Measurements from ENCODE around the gene PPARA.

Gene PPARA

DNA sequence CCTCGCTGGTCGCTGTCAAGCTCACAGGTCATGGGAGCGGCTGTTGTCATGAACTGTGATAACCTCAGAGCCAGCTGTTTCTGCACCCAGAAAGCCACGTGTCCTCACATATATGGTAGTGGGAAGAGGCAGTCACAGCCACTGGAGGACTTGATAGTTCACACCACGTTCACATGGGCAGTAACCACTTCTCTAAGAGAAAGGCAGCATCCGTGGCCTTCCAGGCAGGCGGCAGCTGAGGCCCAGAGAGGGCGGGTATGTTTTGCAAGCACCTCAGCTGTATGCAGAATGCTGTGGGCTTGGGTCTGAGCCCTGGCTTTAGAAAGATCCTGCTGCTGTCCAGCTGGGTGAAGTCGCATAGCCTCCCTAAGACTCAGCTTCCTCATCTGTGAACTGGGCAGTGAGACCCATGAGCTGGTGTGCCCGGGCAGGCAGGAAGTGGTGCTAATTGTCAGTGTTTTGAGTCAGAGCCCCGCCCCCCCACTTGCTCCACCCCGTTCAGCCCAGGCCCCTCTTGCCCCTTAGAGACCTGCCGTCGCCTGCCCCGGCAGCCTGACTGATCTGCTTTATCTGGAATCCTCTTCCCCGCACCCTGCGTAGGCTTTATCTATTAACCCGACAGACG lies 130.8 kb downstream of the PPARA start:
- DNase-seq = peak; percentile 68 to 69

DNA sequence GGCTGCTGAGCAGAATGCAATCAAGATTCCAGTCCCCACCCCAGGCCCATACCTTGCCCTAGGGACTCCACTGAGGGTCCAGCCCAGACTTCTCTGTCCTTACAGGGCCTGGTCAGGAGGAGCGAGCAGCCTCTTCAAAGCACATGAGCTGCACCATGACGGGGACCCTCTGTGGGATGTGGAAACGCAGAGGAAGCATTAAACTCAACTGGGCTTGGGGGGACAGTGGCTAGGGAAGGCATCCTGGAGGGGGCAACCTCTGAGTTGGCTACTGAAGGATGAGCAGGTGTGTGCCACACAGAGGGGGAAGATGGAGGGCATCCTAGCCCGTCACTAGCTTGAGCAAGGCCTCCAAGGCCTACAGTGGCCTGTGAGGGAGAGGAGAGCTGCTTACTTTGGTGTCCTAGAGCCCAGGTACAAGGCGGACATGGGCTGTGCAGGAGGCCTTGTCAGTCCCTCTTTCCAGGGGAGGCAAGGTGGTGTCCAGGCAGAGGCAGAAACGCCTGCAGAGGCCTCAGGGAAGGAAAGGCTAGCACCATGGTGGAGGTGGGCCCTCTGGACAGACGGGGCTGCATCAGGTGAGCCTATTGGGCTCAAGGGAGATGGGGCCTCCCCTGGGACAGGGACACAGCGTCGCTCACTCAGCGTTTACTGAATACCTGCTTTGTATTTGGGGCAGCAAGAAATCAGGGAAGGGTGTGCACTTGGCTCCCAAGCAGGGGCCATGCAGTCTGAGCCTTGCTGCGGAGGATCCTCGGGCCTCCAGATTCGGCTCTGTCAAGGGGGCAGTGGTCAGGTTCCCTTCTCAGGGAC lies 131.7 kb downstream of the PPARA start:
- DNase-seq = no peak

DNA sequence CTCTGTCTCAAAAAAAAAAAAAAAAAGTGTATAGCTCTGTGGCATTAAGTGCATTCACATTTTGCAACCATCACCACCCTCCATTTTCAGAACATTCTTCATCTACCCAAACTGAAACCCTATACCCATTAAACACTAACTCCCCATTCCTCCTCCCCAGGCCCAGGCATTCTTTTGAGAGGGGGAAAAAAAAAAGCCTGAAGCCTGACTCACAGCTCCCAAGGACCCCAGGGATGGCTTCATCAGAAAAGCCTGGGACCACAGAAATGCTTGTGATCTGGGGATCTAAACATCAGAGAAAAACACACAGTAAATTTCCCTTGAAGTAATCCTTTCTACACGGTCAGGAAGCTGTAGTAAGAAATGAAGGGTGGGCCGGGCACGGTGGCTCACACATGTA lies 135.7 kb downstream of the PPARA start:
- DNase-seq = no peak

DNA sequence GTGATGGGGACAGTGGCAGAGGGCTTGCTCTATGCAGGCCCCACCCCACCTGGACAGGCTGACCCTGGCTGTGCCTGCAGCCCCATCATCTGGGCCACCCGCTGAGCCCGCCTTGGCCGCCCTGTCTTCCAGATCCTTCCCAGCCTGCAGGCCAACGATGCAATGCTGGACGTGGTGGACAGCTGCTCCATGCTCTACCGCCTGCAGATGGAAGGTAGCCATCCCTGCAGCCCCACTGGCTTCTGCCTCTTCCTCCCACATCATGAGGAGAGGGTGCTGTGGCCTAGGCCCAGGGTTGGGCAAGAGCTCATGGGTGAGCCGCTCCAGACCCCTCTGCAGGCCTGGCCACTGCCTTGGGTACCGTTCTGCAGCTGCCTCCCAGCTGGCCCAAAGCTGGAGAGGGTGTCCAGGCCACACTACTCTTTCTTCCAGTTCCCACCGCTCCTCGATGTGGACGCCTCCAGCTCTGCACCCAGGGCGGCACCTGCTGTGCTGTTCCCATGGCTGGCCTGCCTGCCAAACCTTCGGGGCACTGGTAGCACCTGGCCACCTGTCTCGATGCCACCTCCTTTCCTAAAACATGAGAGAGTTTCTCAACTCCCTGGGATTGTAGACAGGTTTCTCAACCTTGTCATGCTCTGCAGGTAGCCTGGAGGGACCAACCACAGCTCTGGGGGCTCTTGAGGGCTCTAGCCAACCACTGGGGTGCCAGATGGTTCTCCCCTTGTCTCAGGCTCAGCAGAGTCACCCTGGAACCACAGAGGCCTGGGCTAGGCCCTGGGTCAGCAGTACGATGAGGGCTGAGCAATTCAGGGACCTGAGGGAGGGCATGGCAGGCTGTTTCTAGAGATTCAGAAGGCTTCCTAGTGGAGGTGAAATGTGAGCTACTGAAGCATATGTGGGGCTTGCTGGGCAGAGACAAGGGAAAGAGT lies 136.9 kb downstream of the PPARA start:
- DNase-seq = no peak

DNA sequence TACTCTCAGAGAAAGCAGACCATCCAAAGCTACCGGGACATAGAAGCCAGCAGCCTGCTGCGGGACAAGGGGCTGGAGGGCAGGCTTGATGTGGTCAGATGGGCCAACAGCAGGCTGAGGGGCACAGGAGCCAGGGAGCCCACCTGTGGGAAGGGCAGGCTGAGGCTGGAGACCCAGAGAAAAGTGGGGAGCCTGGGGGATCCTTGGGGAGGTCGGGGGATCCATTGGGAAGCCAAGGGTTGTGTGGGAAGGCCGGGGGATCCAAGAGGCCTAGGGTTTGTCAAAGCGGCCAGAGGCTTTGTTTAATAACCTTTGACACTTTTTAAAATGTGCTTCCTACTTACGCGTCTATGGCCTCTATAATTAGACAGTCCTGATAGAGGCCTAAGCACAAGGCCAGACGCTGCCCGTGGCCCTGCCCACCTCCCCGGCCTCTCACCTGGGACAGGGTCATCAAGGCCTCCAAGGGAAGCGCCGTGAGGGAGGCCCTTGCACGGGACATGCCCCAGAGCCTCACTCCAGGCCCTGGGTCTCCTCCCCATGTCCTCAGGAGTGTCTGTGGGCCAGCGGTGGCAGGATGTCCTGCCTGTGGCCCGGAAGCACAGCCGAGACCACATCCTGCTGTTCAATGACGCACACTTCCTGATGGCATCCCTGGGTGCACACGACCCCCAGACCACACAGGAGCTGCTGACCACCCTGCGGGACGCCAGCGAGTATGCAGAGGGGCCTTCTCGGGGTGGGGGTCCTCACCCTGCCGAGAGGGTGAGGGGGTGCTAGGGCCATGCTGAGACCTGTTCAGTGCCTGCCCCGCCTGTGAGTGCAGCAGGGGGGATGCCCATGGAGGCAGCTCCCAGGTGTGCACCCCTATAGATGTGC lies 137.8 kb downstream of the PPARA start:
- peak; percentile 50 to 62 for DNase-seq

GRCh38 chr22:46288846-46289243 lies 138.5 kb downstream of the PPARA start:
- DNase-seq = no peak

DNA sequence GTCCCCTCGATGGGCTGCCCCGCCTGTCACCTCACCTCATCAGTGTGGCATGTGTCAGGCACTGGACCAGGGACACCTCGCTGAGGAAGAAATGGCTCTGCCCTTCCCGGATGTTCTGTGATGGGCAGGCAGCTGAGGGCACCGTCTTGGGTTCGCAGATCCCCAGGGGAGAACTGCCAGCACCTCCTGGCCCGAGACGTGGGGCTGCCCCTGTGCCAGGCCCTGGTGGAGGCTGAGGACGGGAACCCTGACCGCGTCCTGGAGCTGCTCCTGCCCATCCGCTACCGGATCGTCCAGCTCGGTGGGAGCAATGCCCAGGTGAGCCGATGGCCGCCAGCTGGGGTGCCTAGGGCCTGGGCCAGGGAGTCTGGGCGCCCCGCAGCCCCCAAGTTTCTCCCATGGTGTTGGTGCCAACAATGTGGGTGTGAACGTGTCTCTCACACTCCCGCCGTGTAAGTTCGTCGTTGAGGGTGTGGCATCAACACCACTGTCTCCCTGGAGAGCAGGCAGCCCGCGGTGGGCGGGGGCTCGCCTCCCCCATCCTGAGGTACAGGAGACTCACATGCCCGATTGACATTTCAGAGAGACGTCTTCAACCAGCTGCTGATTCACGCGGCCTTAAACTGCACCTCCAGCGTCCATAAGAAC lies 139.0 kb downstream of the PPARA start:
- peak; percentile 52 to 53 for DNase-seq

DNA sequence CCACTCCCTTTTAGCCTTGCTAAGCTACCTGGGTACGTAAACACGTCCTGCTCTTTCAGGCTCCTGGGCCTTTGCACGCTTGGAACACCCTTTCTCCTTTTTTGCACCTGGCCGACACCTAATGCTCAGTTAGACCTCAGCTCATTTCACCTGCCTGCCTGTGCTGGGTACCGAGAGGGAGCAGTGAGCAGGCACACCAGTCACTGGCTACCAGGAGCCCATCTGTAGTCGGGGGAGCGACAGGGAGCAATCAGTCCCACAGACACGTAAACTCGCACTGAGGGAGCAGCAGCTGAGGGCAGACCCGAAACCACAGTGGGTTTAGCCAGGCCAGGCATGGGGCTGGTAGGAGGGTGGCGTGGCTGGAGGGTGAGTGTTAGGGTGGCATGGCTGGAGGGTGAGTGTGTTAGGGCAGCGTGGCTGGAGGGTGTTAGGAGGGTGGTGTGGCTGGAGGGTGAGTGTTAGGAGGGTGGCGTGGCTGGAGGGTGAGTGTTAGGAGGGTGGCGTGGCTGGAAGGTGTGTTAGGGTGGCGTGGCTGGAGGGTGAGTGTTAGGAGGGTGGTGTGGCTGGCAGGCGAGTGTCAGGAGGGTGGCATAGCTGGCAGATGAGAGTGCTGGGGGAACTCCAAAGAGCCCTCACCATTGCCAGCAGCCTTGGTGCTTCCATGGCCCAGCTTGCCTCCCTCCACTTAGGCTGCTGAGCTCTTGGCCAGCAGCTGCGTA lies 140.0 kb downstream of the PPARA start:
- peak in 1 of 2 donors; percentile 17 for DNase-seq

DNA sequence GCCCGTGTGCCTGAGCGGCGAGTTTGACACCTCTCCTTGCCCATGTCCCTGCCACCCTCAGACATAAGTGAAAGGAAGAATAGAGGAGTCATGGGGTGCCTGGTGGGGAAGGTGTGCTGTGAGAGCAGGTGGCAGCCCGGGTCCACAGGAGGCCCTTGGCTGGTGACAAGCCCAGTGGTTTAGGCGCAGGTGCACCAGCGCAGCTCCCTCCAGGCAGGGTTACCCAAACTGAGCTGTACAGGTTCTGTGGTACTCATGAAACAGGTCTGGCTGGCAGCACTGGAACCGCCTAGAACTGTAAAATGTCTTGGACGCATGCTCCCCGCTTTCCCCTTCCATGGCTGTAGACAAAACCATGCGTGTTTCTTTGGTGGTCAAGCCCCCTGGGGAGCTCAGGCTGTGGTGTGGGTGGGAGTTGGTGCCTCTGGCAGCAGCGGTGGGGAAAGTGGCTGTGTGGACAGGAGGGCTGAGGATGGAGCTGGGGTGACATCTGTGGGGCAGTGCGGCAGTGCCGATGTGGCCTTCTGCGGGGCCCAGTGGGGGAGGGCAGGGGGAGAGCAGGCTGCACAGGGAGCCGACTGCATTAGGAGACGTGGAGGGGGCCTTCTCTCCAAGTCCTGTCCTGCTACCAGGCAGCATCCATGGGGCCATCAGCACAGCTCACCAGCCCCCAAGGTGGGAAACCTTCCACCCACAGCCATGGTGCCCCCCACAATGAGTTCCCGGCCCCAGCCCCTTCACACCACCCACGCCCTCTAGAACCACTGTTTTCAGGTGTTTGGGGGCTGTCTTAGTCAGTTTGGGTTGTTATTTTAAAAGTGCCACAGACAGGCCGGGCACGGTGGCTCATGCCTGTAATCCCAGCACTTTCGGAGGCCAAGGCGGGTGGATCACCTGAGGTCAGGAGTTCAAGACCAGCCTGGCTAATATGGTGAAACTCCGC lies 140.8 kb downstream of the PPARA start:
- DNase-seq = no peak

- no peak for DNase-seq
Observed at GRCh38 chr22:46292173-46292572, 141.8 kb downstream of the PPARA start.

DNA sequence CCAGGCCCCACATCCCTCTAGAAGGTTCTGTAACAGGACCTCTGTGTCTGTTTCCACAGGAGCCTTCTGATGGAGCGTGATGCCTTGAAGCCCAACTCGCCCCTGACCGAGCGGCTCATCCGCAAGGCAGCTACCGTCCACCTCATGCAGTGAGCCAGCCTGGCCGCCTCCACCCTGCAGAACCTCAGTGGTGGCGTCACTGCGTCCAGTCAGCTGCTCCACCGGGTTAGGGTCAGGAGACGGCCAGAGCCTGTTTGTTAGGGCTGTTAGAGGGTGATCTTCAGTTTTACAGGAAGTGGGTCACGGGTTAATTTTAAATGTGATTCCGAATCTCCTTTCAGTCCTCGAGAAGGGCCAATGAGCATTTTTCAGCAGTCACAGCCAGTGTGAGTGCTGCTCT lies 142.4 kb downstream of the PPARA start:
- no peak for DNase-seq
